GM15510 (cell line): Measurements from ENCODE around the gene PHKA2.

Source experiments
- POLR2A ChIP-seq: IDR thresholded peaks from 3 replicates; pipeline ENCODE4 v1.6.1; 2011; ENCODE audit warnings: borderline replicate concordance; ENCODE audit not compliant: insufficient read length; ENCODE audit errors: extremely low read depth

PHKA2 gene

DNA sequence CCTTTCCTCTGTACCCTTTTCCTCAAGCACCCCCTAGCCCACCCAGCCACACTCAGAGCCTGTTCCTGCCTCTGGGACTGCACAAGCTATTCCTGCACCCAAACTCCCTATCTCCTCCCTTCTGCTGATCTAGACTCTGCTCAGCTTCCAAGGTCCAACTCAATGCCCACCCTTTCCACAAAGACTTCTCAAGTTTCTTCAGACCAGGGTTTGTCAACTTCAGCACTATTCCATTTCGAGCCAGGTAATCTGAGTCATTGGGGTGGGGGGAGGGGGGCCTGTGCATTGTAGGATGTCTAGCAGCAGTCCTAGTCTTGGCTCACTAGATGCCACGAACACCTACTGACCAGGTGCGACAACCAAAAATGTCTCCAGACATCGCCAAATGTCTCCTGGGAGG lies 37.3 kb downstream of the PHKA2 start:
- no peak for TF ChIP-seq POLR2A

DNA sequence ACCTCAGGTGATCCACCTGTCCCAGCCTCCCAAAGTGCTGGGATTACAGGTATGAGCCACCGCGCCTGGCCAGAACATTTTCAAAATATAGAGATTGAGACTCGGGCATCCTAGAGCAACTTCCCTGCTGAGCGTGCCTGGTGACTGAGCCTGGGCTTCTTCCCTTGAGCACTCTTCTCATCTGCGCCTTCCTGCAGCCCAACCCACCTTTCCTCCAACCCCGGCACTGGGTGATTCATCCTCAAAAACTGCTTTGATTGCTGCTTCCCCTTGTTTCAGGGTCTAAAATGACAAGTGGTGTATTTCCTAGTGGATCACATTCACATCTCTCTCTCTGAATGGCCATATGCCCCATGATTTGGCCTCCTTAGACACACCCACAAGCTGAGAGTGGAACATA lies 37.8 kb downstream of the PHKA2 start:
- TF ChIP-seq POLR2A: no peak

DNA sequence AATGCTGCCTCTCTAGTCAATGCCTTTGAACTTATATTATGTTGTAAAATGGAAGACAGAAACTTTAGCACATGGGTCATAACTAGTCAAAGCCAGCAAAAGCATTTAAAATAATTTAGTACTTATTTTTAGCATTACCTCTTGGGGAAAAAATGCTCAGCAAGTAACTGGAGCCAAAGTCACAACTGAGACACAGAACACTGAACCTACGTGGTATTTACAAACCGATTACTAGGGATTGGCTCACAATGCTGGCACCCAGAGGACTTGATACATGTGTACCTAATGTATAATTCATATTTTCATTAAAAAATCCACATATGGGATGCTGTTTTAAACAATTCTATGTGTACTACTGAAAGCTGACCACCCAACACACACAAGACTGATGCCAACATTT lies 38.4 kb downstream of the PHKA2 start:
- no peak for TF ChIP-seq POLR2A

DNA sequence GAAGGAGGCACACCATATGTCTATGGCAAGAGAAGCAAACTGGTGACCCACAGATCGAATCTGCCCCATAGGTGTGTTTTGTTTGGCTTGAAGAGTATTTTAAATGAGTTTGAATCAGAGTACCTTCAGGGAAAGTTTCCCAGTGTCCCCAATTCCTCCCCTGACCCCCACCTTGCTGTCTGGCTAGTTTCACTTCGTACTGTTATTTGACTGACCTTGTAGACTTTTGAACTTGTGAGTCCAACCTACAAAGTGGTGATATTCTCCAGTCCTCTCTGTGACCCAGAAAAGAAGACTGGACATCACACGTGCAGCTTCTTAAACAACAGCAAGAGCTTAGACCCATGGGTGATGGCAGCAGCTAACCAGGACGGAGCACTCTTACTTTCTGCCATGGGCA lies 39.4 kb downstream of the PHKA2 start:
- TF ChIP-seq POLR2A: no peak

DNA sequence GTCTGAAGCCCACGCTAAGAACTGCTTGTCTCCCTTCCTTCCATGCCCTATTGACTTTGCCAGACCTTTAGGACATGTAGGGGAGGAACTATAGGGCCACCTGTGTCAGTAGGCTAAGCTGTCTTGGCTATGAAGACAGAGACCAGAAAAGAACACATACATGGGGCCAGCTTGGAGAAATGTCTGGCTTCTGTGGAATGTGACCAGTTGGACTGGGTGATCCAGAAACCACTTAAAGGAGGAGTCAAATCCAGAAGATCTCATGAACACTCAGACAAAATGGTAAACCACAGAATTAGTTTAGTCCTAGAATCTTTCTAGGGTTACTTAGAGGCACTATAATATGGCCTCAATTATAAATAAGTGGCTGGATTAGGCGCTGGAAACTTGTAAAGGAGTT lies 42.0 kb downstream of the PHKA2 start:
- no peak for TF ChIP-seq POLR2A

DNA sequence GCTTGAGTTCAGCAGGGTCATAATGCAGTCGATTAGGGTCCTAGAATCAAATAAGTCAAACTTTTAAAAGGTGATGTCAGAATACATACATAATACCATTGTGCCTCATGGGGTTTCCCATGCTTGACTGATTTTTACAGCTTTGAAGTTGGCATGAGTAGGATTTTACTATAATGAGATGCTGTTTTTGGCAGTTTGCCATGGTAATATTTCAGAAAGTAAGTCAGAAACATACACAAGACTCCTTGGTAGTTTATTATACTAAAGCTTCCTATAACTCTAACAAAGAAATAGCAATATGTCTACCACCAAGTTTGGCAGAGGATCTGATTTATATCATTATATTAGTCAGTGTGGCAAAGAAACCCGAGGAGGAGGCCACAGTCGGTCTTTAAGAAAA lies 45.2 kb downstream of the PHKA2 start:
- TF ChIP-seq POLR2A: no peak

DNA sequence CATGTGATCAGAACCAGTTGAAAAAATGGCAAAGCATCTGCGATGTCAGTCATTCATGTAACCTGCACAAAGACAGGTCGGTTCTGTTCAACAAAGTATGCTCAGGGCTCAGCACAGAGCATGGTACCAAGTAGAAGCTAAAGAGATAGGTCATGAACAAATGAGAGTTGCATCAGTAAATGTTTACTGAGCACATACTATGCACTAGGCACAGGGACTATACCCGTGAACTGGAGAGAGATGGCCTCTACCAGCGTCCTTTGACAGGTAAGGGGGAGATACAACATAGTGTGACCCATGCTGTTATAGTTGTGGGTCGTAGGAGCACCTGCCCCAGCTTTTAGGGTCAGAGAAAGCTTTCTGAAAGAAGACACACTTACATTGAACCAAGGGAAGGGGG lies 46.7 kb downstream of the PHKA2 start:
- TF ChIP-seq POLR2A: no peak

DNA sequence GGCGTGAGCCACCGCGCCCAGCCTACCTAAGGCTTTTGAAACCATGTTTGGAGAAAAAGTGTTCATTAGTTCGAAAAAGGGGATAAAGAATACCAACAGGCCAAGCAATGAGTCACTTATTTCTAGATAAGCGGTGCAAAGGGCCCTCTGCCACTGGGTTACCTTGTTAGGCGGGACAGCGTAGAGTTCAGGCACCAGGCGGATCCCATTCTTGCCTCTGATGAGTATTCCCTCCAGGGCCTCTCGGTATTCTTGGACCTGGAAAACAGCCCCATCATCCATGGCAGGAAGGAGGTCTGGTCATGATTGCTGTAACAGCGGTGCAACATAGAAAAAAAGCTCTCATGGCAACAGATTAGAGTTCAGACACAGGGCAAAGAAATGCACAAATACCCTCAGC lies 48.0 kb downstream of the PHKA2 start:
- no peak for TF ChIP-seq POLR2A

DNA sequence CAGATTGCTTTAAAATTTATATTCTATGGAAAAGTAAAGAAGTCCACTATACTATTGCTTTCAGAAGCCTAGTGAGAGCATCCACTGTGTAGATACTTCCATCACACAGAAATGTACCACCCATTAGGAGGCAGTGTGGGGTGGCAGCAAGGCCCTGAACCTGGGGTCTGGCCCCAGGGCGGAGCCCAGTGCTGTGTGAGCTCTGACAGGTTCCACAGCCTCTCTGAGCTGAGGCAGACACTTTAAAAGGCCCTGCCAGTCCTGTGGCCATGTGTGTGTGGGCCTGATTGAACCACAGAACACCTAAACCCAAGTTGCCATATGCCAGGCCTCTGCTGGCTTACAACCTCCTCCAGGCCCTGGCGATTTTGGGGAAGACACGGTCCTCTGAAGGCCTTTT lies 49.2 kb downstream of the PHKA2 start:
- TF ChIP-seq POLR2A: no peak

DNA sequence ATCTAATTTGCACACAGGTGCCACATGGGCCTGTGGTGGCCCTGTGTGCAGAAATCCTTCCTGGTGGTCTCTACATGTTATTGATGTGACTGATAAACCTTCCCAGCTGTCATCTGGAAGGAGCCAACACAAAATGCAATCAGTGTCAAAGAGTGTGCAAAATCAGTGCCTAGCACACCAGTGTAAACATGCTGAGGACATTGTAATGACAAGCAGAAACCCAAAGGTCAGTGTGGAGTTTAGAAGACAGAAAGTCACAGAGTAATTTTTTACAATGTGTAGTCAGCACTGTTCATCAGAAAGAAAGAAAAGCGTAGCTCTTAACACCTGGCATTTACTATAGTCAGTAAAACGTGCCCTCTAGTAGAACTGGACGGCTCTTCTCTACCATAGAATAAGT lies 50.3 kb downstream of the PHKA2 start:
- TF ChIP-seq POLR2A: no peak

DNA sequence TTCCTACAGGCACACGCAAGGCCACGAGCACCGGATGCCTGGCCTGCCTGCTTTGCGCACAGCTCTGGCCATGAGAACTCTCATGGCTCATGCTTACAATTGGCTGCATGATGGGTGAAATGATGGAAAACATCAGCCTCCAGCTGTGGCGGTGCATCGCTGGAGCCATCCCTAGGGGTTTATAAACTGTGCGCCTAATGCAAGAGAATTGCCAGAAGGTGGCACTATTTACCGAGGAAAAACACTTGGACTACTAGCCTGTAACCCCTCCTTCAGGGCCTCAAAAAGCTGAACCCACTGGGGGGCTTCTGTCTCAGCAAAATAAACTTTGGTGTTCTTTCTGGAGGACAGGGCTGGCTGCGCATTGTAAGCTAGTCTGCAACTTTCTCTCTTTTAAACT lies 51.9 kb downstream of the PHKA2 start:
- TF ChIP-seq POLR2A: no peak

DNA sequence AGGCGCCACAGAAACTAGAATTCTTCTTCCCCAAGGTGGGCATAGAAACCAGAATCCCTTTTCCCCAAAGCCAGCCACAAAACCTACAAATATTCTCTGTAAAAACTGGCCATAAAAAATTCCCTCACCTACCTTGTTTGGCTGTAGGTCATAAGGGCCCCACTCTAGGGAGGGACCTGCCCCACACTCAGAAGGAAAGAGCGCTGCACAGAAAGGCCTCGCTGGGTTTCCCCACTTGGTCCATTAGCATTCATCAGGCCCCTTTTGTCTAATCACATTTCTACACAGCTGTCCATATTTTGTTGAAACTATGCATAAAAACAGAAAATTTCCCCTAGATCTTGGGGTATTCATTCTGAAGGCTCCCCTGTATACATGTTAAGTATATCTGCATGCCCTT lies 54.1 kb downstream of the PHKA2 start:
- no peak for TF ChIP-seq POLR2A

DNA sequence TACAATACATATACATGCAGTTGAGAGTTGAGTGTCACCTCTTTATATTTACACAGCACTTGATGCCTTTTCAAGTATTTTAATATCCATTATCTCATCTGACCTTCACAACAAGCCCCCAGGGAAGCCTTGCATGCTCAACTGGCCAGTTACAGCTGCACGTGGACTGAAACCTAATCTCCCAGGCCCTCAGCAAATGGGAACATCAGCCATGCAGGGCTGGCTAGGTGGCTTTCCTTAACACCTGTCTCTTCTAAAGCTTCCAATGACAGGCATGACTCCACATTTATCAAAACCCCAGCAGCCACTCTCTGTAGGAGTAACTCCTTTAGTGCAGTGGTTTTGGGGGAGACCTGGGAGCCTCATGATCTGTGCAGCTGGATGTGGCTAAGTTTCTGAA lies 56.4 kb downstream of the PHKA2 start:
- no peak for TF ChIP-seq POLR2A

DNA sequence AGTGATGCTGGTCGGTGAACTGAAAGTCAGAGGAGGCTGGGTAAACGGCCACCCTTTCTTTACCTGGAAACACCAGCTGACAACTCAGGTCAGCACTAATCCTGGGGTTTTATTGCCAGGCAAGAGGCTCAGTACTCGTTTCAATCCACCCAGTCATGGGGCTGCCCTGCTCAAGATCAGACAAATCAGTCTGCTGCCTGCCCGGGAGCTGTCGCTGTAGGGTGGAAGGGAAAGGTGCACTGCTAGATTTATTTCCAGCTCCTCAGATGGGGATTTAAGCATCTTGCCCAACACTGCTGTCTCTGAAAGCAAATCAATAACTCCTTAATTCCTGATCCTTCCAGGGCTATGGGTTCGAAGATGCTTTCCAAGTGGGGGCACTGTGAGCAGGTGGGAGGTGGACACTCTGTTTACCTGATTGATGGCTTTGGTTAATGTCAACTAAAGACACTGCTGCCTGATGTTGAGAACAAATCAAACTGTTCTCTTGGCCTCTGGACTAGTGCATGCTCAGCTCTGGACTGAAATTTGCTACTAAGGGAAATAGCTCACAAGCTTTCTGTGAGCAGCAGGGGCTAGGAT lies 59.3 kb downstream of the PHKA2 start:
- TF ChIP-seq POLR2A: no peak

DNA sequence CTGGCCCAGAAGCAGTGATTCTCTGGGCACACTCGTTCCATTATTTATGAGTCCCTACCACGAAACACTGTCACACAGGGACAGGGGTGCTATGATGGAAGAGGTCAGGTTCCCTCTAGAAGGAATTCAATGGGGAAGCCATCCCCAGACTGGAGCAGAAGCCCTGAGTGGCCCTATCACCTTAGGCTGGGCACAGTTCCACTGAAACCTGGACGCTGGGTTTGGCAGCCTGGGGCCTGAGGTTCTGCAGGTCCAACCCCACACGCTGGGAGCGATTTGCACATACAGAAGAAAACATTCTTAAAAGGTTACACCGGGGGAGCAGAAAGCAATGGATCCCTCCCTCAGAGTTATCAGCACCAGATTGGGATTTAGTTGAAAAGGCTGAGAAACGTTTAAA lies 63.3 kb downstream of the PHKA2 start:
- no peak for TF ChIP-seq POLR2A

DNA sequence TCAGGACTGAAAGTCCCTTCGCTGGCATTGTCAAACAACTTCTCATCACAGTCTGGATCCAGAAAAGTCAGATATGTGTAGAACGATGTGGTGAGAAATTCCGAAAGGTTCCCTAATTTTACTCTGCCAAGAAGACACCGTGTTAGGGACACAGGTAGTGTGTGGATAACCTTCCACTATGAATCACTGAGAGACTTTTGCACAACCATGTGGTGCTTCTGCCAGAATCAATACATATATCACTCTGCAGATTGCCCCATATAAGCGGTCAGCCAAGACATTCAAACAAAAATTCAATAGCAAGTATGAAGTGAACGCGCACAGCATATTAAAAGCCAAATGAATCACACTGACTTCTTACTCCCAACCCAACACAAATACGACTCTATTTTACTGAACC lies 63.8 kb downstream of the PHKA2 start:
- TF ChIP-seq POLR2A: no peak

DNA sequence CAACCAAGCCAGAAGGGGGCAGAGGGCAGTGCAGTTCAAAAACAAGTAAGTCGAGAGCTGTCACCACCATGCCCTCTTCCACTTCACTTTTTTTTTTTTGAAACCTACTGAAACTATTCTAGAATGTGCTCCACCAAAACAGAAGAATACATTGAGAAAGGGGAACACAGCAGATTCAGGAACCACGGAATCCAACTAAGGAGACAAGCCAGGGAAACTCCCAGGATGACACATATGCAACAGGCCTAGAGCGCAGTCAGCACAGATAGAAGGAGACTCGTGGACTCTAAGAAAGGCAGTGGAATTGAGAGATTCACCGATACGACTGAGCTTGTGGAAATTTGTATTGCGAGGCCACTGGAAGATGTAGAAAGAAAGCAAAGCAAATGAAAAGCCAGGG lies 66.1 kb downstream of the PHKA2 start:
- TF ChIP-seq POLR2A: no peak
